Measurements from ENCODE around the gene EEF2. TPM values are rescaled to one million over a fixed set of nuclear protein-coding genes. Genes with fewer than 3 reads are reported as not detected.
A peak's percentile ranks its signal among the peaks of the same experiment; 100 is the strongest.

EEF2 gene
- total RNA-seq, 1 donor from 2014 or later: 2,169 TPM

- no peak for ATAC-seq
Observed at GRCh38 chr19:3984584-3984907, 717 bp downstream of the EEF2 start.

- peak; percentile 64 for ATAC-seq
Observed at GRCh38 chr19:3983936-3984583, 1.2 kb downstream of the EEF2 start.

- ATAC-seq: no peak
Observed at GRCh38 chr19:3983542-3983914, 1.7 kb downstream of the EEF2 start.

- peak; percentile 49 for ATAC-seq
Observed at GRCh38 chr19:3982701-3983541, 2.3 kb downstream of the EEF2 start.

- no peak for ATAC-seq
Observed at GRCh38 chr19:3981736-3982681, 3.3 kb downstream of the EEF2 start.

- no peak for ATAC-seq
Observed at GRCh38 chr19:3981373-3981735, 3.9 kb downstream of the EEF2 start.

GRCh38 chr19:3980353-3981251 is 4.7 kb downstream of the EEF2 start:
- no peak for ATAC-seq

GRCh38 chr19:3979674-3980352 is 5.5 kb downstream of the EEF2 start:
- ATAC-seq: no peak

GRCh38 chr19:3979289-3979673 is 6.0 kb downstream of the EEF2 start:
- ATAC-seq: no peak

GRCh38 chr19:3978145-3978544 is 7.1 kb downstream of the EEF2 start:
- no peak for ATAC-seq

GRCh38 chr19:3977242-3978143 is 7.8 kb downstream of the EEF2 start:
- ATAC-seq: peak; percentile 0

- peak; percentile 72 for ATAC-seq
Observed at GRCh38 chr19:3976495-3977241, 8.6 kb downstream of the EEF2 start.

- no peak for ATAC-seq
Observed at GRCh38 chr19:3975637-3976087, 9.6 kb downstream of the EEF2 start.

- ATAC-seq: no peak
Observed at GRCh38 chr19:3975144-3975543, 10.1 kb downstream of the EEF2 start.

- ATAC-seq: peak; percentile 87
Observed at GRCh38 chr19:3970808-3971598, 14.3 kb downstream of the EEF2 start, which contains the start of gene DAPK3. Gene DAPK3, minus strand, starts transcription at chr19:3971099. Its CDS starts 1,364 bp downstream, at chr19:3969735.

GRCh38 chr19:3970313-3970807 is 14.9 kb downstream of the EEF2 start:
- ATAC-seq: peak; percentile 0

GRCh38 chr19:3969435-3970312 is 15.6 kb downstream of the EEF2 start:
- ATAC-seq: peak; percentile 49

Data from esophagus mucosa (tissue), 1 donor.